Measurements from ENCODE around the gene CDC40.
A peak's percentile ranks its signal among the peaks of the same experiment; 100 is the strongest.

DNA sequence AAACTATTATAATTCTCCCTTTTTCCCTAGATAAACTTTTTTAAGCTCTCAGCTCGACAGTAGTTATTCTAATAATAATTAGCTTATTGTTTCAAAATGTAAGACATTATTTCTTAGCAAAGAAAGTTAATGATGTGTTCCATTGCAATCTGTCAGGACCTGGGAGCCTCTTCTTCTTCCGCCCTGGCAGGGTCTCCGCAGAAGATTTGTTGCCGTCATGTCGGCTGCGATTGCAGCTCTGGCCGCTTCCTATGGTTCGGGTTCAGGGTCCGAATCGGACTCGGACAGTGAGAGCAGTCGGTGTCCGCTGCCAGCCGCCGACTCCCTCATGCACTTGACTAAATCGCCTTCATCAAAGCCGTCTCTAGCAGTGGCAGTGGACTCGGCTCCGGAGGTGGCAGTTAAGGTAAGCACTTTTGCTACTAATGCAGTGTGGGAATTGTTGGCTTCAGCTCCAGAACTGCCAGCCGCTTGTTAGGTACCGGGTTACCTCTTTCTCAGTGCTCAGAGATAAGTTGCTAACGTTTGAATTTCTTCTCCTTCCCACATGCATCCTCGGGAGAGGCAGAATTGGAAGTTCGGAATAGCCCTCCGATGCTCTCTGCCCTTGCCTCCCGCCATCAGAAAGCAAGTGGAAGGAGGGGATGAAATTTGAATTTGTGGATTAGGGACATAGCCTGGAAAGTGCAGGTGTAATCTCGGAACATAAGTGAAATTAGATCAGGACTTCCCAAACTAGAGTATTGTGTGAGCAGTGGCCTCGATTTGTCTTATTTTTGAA, at the start of gene CDC40:
- TF ChIP-seq, protein P1, sequence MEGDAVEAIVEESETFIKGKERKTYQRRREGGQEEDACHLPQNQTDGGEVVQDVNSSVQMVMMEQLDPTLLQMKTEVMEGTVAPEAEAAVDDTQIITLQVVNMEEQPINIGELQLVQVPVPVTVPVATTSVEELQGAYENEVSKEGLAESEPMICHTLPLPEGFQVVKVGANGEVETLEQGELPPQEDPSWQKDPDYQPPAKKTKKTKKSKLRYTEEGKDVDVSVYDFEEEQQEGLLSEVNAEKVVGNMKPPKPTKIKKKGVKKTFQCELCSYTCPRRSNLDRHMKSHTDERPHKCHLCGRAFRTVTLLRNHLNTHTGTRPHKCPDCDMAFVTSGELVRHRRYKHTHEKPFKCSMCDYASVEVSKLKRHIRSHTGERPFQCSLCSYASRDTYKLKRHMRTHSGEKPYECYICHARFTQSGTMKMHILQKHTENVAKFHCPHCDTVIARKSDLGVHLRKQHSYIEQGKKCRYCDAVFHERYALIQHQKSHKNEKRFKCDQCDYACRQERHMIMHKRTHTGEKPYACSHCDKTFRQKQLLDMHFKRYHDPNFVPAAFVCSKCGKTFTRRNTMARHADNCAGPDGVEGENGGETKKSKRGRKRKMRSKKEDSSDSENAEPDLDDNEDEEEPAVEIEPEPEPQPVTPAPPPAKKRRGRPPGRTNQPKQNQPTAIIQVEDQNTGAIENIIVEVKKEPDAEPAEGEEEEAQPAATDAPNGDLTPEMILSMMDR (IDR thresholded peaks at IDR 0.05) = no peak
- TF ChIP-seq POLR2A (IDR thresholded peaks at IDR 0.05) (no peak), POLR2AphosphoS5 (IDR thresholded peaks at IDR 0.05) (peak in 1 of 3 donors; percentile 50)
